Endothelial cell of hepatic sinusoid (primary cell): ENCODE data around the gene EYA3.

Source experiments
- in situ Hi-C: cut with HindIII; loops from 2 replicates; pipeline ENCODE4 v1.10.0; 2017; ENCODE audit warnings: low sequenced_read_pairs

The EYA3 gene

DNA sequence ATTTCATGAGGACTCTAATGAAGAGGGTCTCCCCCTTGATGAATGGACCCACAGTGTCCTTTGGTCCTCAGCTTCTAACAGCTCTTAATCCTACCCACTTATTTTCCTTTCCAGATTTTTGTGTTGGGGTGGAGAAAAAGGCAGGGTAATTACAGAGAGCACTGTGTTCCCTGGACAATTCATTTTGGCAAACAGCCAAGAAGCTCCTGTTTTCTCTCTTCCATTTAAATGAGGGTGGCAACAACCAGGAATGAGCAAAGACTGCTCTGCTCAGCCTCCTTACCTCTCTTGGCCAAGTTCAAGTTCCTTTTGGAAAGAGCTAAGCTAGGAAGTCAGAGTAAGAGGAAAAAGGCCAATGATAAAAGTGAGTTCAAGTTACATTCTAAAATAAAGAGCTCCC is 116.7 kb downstream of the EYA3 start:
- in situ Hi-C loops, result no loop called here

DNA sequence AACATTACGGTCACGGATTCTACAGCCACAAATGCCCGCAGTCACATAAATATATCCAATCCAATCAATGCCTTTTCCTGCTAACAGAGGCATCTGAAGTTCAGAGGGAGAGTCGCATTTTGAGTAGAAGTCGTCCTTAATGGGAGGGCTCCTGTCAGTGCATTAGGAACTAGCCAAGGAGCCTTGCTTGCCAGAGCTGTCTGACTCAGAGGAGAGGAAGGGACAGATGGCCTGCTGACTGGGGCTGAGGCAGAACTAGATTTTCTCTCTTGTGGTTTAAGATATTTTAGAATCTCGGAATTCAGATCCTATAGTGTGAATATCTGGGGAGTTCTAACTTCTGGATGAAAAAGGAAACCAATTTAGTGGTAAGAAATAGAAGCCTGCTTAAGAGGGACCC is 118.0 kb downstream of the EYA3 start:
- in situ Hi-C loops, result no loop called here

DNA sequence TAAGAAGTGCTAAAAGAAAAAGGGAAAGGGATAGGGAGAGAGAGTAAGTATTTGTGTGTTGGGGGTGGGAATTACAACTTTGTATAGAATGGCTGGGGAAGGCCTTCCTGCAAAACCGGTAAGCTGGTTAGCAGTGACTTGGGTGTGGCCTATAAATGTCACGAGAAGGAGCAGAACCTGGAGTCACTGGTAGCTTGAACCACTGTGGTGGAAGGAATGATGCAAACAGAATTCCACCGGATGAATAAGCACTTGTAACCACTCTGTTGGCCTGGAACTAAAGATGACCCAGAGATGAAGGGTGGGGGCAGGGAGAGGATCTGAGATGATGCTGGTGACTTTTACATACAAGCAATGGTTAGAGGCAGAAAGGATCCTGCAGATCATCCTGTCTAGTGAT is 119.7 kb downstream of the EYA3 start:
- in situ Hi-C loops, result no loop called here

DNA sequence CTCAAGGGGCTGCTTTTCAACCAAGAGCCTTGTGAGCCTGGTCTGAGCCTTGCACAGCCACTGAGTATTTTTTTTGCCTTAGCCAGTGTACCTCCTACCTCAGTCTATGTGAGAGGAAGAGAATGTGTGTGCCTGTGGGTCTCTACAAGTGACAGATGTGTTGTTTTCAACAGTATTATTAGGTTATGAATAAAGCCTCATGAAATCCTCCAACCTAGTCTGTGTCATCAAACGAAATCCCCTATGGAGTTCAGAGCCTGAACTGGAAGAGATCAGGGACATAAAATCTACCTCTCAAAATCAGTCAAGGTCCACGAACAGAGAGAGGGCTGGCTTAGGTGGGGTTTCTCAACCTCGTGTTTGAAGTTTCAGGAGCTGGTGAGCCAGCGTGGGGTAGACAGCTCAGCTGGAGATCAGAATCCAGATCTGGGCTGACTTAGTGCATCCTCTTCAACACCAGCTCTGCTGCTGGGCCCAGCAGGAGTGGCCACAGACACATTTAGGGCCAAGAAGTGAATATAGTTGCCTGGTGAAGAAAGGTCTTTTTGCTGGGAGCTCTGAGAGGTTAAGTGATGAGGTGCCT is 120.4 kb downstream of the EYA3 start:
- in situ Hi-C loops, result no loop called here

DNA sequence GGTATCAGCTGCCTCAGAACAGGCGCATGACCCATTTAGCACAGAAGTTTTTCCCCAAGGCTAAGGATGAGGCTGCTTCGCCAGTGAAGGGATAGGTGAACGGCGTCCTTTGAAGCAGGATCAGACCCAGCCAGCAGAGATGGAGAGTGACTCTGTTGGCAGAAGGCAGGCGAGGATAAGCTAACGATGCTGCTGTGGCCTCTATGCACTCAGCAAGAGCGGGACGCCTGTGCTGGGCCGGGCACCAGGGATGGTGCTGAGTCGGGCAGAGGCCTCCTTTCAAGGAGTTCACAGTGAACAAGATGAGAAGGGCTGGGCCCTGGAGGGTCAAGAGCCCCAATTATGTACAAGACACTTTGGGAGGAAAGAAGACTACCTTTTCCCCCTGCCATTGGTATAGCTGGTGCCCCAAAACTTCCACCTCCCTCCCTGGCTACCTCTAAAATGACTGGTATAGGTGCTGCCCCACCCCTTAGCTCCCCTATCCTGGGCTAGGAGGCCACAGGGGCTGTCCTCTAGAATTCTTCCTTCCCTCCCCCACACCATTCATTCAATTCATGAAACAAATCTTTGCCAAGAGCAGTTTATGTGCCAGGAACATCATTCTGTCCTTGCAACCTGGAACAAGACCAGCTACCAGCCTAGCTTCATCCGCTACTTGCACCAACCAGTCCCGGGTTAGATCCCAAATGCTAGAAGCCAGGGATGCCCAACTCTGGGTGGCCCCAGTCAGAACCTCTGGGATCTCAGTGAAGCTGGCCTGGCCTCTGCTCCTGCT is 121.1 kb downstream of the EYA3 start:
- in situ Hi-C loops, result no loop called here

DNA sequence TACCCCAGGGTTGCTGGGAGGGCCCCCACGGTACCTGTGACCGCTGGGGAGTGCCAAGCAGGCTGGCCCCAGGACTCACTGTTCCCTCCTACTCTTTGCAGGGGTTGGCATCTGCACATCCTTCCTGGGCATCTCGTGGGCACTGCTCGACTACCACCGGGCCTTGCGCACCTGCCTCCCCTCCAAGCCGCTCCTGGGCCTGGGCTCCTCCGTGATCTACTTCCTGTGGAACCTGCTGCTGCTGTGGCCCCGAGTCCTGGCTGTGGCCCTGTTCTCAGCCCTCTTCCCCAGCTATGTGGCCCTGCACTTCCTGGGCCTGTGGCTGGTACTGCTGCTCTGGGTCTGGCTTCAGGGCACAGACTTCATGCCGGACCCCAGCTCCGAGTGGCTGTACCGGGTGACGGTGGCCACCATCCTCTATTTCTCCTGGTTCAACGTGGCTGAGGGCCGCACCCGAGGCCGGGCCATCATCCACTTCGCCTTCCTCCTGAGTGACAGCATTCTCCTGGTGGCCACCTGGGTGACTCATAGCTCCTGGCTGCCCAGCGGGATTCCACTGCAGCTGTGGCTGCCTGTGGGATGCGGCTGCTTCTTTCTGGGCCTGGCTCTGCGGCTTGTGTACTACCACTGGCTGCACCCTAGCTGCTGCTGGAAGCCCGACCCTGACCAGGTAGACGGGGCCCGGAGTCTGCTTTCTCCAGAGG is 121.9 kb downstream of the EYA3 start:
- in situ Hi-C loops, result no loop called here

DNA sequence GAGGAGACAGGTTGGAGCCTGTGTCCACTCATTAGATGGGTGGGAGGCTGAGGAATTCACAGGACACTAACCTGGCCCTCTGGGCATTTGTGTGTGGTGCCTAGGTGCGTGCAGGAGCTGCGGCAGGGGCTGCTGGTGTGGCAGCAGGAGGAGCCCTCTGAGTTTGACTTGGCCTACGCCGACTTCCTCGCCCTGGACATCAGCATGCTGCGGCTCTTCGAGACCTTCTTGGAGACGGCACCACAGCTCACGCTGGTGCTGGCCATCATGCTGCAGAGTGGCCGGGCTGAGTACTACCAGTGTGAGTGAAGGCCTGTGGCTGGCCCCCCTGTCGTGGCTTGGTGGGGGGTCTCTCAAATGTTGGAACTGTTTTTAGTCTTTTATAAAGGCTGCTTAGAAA is 125.0 kb downstream of the EYA3 start:
- in situ Hi-C loops, result no loop called here

DNA sequence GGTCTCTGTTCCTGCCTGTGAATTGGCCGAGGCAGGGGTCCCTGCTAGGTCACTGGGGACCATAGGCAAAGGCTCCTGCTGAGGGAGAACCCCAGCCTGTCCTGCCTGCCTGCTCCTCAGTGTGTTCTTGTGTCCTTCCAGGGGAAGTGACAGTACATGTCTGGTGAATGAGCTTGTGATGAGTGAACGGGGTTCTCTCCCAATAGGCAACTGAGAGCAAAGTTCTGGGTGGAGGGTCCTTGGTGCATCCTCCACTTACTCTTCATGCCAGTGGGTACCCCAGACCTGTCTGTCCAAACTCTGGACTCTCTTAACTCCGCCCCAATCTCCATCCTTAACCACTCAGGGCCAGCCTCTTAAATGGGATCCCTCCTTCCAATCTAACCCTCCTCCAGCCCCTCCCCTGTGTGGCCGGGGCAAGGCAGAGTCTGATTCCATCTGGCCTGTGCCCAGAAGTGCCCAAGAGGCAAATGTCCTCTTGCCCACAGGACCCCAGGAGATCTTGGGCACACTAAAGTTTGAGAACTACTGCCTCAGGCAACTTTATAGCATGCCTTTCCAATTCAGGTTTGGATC is 126.7 kb downstream of the EYA3 start:
- in situ Hi-C loops, result no loop called here

DNA sequence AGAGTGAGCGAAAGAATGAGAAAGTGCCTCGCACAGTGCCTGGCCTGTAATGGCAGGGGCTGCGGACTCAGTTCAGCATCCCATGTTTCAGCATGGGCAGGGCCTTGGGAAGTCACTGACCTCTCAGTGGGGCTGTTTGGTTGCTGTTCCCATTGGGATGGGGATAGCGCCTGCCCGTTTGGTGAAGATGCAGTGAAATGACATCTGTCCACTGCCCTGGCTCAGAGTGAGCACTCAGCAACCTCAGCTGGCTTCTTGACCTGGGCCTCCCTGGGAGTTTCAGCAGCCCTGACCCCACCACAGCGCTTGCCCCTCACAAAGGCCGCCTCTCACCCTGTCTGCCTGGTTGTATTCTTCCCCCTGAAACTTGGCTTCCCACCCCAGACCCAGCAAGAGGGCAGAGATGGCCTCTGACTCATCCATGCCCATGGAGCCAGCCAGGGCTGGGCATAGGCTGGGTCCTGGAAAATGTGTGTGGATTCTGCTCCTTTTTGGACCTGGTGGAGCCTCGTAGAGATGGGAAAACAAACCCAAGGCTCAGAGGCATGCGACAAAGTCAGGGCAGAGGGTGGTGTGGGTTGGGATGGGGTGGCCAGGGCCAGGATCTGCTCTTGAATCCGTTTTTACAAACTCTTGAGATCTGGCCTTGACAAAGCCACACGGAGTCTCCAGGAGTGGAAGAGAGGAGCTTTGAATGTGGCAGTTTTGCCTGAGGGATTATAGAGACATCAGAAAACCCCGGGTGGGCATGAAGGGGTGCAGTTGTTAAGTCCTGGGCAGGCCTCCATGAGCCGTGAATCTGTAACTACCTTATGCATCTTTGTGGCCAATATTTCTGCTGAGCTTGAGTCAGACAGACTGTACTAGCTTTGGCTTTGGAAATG is 127.4 kb downstream of the EYA3 start:
- in situ Hi-C loops, result no loop called here

DNA sequence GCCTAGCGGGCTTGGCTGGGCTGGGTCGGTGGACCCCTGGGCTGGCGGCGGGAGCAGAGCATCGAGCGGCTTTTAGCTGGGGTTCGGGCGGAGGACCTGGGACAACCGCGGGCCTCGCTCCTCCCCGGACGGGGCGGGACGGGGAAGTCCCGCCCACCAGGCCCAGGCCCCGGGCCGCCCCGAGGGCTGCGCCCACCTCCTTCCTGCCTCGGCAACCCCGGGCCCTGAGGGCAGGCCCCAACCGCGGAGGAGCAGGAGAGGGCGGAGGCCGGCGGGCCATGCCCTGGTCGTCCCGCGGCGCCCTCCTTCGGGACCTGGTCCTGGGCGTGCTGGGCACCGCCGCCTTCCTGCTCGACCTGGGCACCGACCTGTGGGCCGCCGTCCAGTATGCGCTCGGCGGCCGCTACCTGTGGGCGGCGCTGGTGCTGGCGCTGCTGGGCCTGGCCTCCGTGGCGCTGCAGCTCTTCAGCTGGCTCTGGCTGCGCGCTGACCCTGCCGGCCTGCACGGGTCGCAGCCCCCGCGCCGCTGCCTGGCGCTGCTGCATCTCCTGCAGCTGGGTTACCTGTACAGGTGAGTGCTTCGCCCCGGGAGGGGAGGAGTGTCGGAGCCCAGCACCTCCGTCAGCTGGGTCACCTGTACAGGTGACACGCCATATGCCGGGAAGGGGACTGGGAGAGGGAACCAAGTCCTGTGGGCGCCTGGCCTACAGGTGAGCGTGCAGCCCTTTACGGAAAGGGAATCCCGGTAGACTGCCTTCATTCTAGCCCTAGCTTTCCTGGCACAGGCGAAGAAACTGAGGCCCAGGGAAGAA is 128.4 kb downstream of the EYA3 start, which contains the start of gene XKR8:
TSS of gene XKR8 (plus strand) at position 182 of the 812 bp plus-strand sequence. CDS start at position 279, 97 bp downstream.
- in situ Hi-C loops, result loop anchor here (5.0 kb wide), 1 partner anchor 83 kb away; no protein-coding TSS in a partner anchor

DNA sequence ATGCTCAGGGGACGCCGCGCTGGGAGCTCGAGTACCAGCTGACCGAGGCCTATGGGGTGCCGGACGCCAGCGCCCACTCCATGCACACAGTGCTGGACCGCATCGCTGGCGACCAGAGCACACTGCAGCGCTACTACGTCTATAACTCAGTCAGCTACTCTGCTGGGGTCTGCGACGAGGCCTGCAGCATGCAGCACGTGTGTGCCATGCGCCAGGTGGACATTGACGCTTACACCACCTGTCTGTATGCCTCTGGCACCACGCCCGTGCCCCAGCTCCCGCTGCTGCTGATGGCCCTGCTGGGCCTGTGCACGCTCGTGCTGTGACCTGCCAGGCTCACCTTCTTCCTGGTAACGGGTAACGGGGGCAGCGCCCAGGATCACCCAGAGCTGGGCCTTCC is 129.9 kb downstream of the EYA3 start:
- in situ Hi-C loops, result loop anchor here (5.0 kb wide), 1 partner anchor 81 kb away; no protein-coding TSS in a partner anchor

DNA sequence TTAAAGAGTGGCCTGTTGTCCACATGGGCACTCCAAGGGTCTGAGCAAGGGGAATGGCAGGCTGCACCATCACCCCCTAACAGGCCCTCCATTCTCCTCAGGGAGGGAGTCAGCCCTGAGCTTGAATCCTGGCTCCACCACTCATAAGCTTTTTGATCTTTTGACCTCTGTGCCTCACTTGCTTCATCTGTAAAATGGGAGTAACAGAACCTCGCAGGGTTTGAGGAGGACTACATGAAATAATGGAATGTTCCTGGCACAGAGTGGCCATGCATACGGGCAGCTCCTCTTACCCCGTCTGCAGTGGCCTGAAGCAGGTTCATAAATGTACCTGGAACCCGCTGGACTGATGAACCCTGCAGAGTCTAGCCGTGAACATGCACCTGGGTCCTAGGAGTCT is 130.8 kb downstream of the EYA3 start:
- in situ Hi-C loops, result loop anchor here (5.0 kb wide), 1 partner anchor 80 kb away; no protein-coding TSS in a partner anchor

DNA sequence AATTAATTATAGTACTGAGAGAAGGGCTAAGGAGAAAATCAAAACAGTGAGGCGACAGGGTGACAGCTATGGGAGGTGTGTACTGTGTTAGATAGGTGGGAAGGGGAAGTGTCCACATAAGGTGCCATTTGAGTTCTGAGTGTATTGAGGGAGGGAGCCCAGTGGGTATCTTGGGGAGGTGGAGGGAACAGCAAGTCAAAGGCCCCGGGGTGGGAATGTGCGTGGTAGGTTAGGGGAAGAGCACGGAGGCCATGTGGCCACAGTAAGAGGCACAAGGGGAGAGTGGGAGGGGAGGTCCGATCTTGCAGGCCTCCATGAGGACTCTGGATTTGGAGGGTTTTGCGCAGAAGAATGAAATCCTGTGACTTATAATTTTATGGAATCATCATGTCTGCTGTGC is 131.6 kb downstream of the EYA3 start:
- in situ Hi-C loops, result loop anchor here (5.0 kb wide), 1 partner anchor 79 kb away; no protein-coding TSS in a partner anchor

DNA sequence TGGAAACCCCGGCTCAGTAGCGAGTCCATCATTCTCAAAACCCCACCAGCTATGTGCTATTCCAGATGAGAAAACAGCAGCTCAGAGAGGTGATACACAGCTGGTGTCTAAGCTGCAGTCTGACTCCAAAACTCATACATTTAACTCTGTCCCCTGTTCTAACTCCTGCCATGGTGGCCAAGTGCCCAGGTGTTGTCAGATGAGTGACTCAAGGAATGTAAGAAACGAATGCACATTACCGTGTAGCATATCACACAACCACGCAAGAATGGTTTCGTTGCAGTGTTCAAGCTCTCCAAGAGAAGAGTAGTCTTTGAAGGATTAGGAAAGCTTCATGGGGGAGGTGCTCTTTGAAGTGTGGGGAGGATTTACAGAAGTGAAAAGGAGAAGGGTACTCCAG is 133.3 kb downstream of the EYA3 start:
- in situ Hi-C loops, result loop anchor here (5.0 kb wide), 1 partner anchor 78 kb away; no protein-coding TSS in a partner anchor

DNA sequence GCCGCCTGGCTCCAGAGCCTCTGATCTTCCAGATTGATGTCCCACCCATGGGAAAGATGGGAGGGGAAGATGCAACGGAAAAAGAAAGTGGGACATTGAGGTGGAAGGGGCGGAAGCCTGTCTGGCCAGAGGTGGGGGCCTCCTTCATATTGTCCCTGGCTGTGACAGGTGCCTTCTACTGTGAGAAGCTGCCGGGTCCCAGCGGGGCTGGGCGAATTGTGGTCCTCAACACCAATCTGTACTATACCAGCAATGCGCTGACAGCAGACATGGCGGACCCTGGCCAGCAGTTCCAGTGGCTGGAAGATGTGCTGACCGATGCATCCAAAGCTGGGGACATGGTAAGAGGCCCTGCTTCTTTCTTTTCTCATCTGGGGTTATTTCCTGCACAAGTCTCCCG is 134.2 kb downstream of the EYA3 start:
- in situ Hi-C loops, result no loop called here

DNA sequence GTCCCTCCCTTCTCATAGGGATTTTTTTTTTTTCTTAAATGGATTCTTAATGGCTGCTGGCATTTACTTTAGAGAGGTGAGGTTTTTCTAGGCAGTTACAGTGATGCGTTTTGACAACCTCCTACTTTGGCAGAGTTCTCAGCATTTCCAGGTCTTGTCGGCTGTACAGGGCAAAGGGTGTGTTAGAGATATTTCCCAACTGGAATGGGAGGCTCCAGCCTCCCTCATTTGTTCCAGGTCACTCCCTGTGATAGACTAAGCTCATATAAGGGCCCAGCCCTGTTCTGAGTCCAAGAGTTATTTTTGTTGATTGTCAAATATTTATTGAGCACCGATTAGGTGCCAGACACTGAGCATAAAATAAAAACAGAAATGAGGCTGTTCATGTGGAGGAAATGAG is 136.3 kb downstream of the EYA3 start:
- in situ Hi-C loops, result no loop called here

DNA sequence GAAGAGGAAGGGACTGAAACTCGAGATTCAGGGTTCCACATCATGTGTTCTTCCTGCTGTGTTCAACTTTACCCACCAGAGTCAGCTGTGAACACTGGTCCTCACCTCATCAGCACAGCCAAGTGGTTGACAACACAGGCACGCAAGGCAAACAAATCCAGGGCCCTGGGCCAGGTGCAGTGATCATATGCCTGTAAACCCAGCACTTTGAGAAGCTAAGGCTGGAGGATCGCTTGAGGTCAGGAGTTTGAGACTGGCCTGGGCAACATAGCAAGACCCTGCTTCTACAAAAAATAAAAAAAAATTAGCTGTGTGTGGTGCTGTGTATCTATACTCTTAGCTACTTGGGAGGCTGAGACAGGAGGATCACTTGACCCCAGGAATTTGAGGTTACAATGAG is 137.0 kb downstream of the EYA3 start:
- in situ Hi-C loops, result no loop called here

DNA sequence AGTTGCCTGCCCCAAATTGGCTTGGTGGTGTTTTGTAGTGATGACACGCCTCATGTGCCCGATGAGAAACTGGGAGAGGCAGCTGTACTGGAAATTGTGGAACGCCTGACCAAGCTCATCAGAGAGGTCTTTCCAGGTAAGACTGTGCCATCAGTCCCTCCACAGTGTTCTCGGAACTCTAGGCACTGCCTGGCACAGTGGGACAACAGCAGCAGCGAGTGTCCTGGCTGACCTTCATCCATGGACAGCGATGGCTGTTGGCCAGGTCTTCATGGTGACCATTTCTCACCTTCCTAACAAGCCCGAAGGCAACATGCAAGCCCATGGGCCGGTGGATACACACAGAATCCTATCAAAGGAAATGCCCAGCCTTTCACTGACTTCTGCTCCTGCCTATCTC is 139.4 kb downstream of the EYA3 start:
- in situ Hi-C loops, result no loop called here

DNA sequence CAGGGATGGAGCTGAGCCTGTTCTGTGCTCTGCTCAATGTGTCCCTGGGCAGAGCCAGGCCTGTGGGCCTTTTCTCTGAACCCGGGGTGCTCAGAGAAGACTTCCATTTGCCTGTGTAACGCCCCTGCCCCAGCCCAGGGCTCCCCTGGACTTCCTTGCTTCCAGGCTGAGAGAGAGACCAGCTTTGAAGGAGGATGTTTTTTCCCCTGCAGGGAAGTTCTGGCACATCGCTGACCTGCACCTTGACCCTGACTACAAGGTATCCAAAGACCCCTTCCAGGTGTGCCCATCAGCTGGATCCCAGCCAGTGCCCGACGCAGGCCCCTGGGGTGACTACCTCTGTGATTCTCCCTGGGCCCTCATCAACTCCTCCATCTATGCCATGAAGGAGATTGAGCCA is 143.4 kb downstream of the EYA3 start:
- in situ Hi-C loops, result no loop called here
